GM12801 (cell line): ENCODE measurements around the gene PRRC2B.

Experiments
- CTCF ChIP-seq: IDR thresholded peaks from one replicate; pipeline ENCODE4 v1.5.1; 2011; ENCODE audit warnings: control low read depth; ENCODE audit not compliant: insufficient read length; ENCODE audit errors: extremely low read depth

PRRC2B gene

DNA sequence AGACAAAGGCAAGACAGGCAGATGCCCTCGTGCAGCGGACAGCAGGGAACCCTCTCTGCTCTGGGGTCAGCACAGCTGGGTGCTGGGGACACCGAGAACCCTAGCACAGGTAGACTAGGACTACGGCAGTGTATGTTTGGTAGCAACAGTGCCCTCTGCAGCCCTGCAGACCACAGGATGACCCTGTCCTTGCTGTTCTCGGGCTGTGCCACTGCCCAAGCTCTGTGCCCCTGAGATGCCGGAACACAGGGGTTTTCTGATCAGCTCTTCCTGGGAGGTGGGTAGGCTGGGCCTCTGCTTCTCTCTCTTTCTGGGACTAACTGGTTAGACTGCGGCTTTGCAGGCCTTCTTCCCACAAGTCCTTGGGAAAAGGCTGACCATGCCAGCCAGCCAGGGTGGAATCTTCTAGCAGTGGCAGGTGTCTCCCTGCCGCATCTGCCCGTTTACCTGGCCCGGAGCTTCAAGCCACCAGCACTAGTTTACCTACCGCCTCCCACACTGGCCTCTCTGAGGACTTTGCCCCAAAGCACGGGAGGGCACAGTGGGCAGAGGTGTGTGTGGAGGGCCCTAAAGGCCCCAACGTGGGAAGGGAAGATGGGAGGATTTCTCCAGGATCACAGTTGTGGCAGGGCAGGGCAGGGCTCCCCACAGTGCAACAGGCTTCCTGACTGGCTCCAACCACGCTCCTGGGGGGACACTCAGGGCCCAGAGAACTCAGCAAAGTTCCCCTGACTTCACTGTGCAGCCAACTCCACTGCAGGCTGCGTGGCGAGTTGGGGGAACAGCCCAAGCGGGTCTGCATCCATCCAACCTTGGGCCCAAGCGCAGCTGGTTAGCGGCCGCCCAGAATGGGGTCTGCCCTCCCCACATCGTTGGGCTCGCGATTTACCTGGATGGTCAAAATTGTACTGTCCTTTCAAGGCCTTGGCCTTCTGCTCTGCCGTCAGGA lies 136.0 kb downstream of the PRRC2B start:
- TF ChIP-seq CTCF, result no peak

DNA sequence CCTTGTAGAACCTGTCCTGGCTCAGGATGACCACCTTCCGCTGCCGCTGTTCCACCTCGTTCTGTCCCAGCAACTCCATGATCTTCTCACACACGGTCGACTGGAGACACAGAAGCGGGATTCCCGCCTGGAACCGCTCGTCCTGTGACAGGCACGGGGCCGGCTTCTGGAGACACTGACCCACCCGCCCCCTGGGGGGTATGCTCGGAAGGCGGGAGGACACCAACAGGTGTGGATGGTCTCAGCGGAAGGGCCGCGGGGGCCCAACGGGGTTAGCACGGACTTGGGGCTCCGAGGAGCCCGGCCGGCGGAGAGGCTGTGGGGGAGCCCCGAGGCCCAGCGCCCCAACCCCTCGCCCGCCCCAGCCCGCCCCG lies 136.6 kb downstream of the PRRC2B start:
- no peak for TF ChIP-seq CTCF

DNA sequence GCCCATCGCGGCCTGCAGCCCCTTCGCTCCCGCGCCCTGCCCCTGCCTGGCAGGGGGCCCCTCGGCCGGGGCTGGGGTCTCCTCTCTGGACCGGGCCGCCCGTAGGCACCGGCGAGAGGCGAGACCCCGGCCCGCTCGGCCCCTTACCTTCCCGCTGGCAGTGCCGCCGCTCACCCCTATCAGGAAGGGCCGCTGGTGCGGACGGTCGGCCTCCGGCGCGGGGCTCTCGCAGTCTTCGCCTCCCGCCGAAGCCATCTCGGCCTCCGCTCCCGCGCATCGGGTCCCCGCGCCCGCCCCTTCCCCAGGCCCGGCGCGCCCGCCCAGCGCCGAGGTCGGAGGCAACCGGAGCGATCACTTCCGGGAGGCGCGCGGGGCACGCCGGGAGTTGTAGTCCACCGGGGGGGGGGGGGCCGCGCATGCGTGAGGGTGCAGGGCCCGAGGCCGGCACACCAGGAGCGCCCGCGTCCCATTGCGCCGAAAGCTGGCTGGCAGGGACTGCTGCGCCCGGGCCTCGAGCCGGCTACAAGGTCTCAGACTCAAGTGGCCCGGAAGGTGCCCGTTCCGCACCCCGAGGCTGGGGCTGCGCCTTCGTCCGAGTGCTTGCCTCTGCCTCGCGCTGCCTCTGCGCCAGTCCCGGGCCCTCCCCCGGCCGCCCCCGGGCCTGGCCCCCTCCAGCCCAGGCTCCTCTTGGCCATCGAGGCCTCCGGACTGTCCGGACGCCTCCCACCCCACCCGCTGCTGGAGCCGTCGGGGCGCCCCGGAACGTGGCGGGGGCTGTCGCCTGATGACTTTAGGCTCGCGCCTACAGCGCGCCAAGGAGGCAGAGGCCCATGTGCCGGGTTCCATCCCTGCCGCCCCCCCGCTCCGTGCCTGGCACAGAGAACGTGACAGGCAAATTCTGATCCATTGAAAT lies 137.3 kb downstream of the PRRC2B start, which contains the start of gene UCK1:
UCK1 (minus strand) TSS at position 344 of the 913 bp plus-strand sequence; CDS start at position 255, 89 bp downstream.
- no peak for TF ChIP-seq CTCF

GRCh38 chr9:131534721-131535237 lies 140.9 kb downstream of the PRRC2B start:
- no peak for TF ChIP-seq CTCF

GRCh38 chr9:131537946-131538345 lies 144.1 kb downstream of the PRRC2B start:
- TF ChIP-seq CTCF, result no peak

GRCh38 chr9:131539223-131539923 lies 145.5 kb downstream of the PRRC2B start:
- no peak for TF ChIP-seq CTCF
